HFF-Myc (cell line): ENCODE results near the gene DDX42.

Experiments used
- DNase-seq: peaks from one replicate; pipeline ENCODE4 v3.0.0-alpha.2; 2011; ENCODE audit warnings: low read depth; ENCODE audit errors: extremely low read depth
- H3K4me3 ChIP-seq: replicated peaks from 2 replicates; pipeline ENCODE4 v1.5.1; 2011; ENCODE audit warnings: low read depth, mild to moderate bottlenecking, control low read depth, low read length
- TF ChIP-seq, protein P1 (sequence below): IDR thresholded peaks from 2 replicates; pipeline ENCODE4 v1.5.1; 2012; ENCODE audit warnings: mild to moderate bottlenecking, low read depth, low read length, control low read depth; ENCODE audit errors: missing control alignments

The DDX42 gene

DNA sequence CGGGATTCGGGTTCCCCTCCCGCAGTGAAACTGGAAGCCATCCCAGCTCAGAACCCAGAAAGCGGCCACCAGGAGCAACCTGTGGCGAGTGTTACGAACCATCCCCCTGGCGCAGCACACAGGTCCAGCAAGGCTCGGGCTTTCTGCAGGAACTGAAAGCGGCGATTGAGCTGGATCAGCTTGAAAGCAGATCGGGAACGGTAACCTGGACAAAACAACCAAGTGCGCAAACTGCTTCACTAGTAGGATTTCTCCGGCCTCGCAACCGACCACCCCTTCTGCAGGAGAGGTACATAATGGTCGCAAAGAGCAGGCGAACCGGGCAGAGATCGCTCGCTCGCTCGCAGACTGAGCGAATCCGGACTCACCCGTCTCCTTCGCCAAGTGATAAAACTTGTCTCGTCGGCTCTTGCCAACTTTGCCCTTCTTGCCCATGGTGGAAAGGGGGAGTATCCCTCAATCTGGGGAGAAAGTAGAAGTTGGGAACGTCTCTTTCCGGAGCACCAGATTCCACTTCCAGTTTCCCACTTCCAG, 52.6 kb downstream of the DDX42 start:
- H3K4me3 ChIP-seq = peak overlapping the region; percentile 97
- DNase-seq = no peak
- TF ChIP-seq, protein P1, sequence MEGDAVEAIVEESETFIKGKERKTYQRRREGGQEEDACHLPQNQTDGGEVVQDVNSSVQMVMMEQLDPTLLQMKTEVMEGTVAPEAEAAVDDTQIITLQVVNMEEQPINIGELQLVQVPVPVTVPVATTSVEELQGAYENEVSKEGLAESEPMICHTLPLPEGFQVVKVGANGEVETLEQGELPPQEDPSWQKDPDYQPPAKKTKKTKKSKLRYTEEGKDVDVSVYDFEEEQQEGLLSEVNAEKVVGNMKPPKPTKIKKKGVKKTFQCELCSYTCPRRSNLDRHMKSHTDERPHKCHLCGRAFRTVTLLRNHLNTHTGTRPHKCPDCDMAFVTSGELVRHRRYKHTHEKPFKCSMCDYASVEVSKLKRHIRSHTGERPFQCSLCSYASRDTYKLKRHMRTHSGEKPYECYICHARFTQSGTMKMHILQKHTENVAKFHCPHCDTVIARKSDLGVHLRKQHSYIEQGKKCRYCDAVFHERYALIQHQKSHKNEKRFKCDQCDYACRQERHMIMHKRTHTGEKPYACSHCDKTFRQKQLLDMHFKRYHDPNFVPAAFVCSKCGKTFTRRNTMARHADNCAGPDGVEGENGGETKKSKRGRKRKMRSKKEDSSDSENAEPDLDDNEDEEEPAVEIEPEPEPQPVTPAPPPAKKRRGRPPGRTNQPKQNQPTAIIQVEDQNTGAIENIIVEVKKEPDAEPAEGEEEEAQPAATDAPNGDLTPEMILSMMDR = no peak

DNA sequence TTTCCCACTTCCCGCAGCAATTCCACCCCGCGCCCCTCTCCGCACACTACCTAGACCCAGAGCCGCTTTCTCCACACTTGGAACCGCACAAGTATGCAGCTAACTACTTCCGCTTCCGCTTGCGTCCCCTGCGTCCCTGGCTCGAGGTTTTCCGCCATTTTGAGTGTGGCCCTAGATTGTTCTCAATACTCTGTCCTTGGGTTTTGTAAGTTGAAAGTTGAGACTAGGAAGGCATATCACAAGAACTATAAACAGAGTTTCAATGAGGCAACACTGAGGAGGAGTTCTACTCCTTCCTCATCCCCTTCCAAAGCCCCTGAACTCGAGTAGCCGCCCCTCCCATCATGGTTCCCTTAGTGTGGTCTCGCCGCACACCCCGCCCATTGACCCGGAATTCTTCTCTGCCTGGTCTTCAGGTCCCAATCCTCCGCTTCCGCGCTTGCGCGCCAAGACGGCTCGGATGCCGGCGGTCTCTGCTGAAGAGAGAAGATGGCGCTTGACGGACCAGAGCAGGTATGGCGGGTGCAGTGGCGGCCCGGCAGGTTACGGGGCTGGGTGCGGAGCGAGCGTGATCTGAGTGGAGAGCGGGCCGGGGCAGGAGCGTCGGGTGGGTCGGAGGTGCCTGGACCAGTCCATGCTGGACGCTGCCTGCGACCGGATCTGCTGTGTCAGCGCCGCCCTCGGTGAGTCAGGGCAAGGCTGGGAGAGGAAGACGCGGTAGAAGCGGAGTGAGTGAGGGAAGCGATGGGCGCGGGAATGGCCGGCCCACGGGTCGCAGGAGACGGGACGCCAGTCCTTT, 53.2 kb downstream of the DDX42 start, which contains the start of the genes FTSJ3 and PSMC5:
Gene FTSJ3 (minus strand): TSS at position 662 of the 799 bp plus-strand sequence. CDS start 761 bp downstream, outside the sequence.
Gene PSMC5 (plus strand): TSS at position 430 of the 799 bp plus-strand sequence. CDS start 60 bp downstream, at position 490.
- H3K4me3 ChIP-seq = peak within 1 kb of the TSS; percentile 97
- TF ChIP-seq, protein P1 = peak; percentile 22
- DNase-seq = peak; percentile 85

DNA sequence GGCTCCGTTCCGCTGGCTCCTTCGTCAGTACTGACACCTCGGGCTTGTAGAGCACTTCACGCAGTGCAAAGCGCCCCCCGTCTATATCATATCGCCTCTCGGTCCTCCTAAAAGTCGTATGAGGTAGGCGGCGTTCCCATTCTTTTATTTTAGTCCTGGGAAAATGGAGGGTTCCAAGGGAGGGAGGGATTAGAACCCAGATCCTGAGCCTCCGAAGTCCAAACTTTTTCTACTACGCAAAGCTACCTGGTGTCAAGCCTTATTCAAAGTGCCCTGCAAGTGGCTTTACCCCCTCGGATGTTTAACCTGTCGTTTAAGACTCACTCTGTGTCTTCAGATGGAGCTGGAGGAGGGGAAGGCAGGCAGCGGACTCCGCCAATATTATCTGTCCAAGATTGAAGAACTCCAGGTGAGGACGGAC, 53.8 kb downstream of the DDX42 start:
- DNase-seq = no peak
- TF ChIP-seq, protein P1 = no peak
- peak overlapping the region; percentile 97 for H3K4me3 ChIP-seq

DNA sequence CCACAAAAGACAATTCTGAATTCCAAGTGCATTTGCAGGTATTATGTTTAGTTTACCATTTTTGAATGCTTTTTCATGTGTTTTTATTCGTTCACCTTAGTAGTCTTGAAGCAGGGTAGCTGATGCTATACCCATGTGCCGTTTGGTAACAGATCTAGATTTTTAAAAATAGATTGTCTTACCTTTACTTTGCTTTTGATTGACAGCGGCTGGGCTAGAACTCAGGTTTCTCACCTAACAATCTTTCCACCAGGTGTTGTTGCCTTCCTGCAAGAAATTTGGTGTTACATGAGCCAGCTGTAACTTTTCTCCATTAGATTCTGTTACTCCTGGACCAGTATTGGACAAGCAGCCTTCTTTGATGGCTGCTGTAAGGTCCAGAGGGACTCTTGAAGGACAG, 55.0 kb downstream of the DDX42 start:
- H3K4me3 ChIP-seq = peak overlapping the region; percentile 97
- DNase-seq = no peak
- TF ChIP-seq, protein P1 = no peak

DNA sequence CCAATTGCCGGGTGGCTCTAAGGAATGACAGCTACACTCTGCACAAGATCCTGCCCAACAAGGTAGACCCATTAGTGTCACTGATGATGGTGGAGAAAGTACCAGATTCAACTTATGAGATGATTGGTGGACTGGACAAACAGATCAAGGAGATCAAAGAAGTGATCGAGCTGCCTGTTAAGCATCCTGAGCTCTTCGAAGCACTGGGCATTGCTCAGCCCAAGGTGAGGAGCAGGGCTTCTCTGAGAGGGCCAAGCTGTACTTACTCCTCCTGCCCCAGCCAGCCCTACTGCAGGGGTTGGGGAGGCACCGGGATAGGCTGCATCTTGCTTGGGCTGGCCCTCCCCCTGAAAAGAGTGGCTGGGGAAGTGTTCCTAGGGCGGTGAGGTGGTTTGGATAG, 56.3 kb downstream of the DDX42 start:
- H3K4me3 ChIP-seq = no peak overlapping the region
- TF ChIP-seq, protein P1 = no peak
- no peak for DNase-seq

DNA sequence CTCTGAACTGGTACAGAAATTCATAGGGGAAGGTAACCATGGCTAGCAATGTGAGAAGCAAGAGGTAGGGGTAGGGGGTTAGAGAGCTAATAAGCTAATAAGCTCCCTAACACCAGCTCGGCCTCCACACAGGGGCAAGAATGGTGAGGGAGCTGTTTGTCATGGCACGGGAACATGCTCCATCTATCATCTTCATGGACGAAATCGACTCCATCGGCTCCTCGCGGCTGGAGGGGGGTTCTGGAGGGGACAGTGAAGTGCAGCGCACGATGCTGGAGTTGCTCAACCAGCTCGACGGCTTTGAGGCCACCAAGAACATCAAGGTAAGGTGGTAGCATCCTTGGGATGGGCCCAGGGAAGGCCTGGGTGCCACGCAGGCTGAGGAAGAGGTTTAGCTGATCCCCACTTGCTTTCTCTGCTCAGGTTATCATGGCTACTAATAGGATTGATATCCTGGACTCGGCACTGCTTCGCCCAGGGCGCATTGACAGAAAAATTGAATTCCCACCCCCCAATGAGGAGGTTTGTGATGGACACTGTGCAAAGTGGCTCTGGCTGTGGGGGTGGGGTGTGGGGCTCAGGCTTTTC, 57.0 kb downstream of the DDX42 start:
- DNase-seq = no peak
- H3K4me3 ChIP-seq = no peak overlapping the region
- TF ChIP-seq, protein P1 = no peak
